Measurements from ENCODE around the gene OLFM2. TPM values are rescaled to one million over a fixed set of nuclear protein-coding genes. Genes with fewer than 3 reads are reported as not detected.

OLFM2 gene
- total and polyA plus RNA-seq, 2 experiments from 2014 or later = 8.9 to 11.6 TPM

- Histone ChIP-seq H3F3A (ENCODE audit: insufficient read depth) (peaks cover 34% of the 10 kb centered on the region), H3K27ac (no peak overlapping the region), H3K36me3 (ENCODE audit: low read depth) (no peaks in the 10 kb centered on the region), H3K79me2 (ENCODE audit: insufficient read depth) (no peaks in the 10 kb centered on the region), H3K27me3 (replicated peaks; ENCODE audit: insufficient read depth) (peaks cover 9% of the 10 kb centered on the region; the same call in 1 of the 2 replicates), H3K4me1 (ENCODE audit: insufficient read depth) (peaks cover 13% of the 10 kb centered on the region; the same call in 1 of the 2 replicates), H3K9ac (no peak overlapping the region), H2AFZ (no peak overlapping the region), H4K20me1 (ENCODE audit: insufficient read depth) (no peaks in the 10 kb centered on the region), H3K4me3 (no peak overlapping the region), H3K4me2 (ENCODE audit: unreplicated experiment) (no peak overlapping the region), H3K9me2 (ENCODE audit: insufficient read depth) (no peaks in the 10 kb centered on the region), H3K9me3 (ENCODE audit: low read depth) (no peaks in the 10 kb centered on the region)
- DNase-seq = no peak
- in situ Hi-C loops (cut with MboI) = loop anchor here (10.0 to 25.0 kb wide), 3 partner anchors 88 to 450 kb away; partner anchors contain the start of genes S1PR2 and TYK2
- TF ChIP-seq EZH2phosphoT487 (IDR thresholded peaks at IDR 0.05; ENCODE audit: insufficient read depth, low read depth) (no peak), EZH2 (IDR thresholded peaks at IDR 0.05; ENCODE audit: insufficient read depth, poor library complexity, severe bottlenecking) (no peak)
- WGBS, 2 experiments (ENCODE audit: low coverage in 1 of 2, low lambda C conversion rate in 2 of 2, missing lambda C conversion rate in 2 of 2) = 55 to 57% methylated on average over 18 to 20 of the region's 20 CpGs
Observed at GRCh38 chr19:9937001-9937411, 691 bp upstream of the OLFM2 start.

- DNase-seq = no peak
- 5 to 6% methylated on average over 17 to 44 of the region's 44 CpGs for WGBS, 2 experiments (ENCODE audit: low coverage in 1 of 2, low lambda C conversion rate in 2 of 2, missing lambda C conversion rate in 2 of 2)
- no peaks in the 10 kb centered on the region for H3K36me3 ChIP-seq (ENCODE audit: low read depth)
- peak overlapping the region; percentile 73 for H3K9ac ChIP-seq
- H3F3A ChIP-seq (ENCODE audit: insufficient read depth) = peaks cover 21% of the 10 kb centered on the region; the same call in 1 of the 2 replicates
- TF ChIP-seq EZH2phosphoT487 (IDR thresholded peaks at IDR 0.05; ENCODE audit: insufficient read depth, low read depth) (no peak), EZH2 (IDR thresholded peaks at IDR 0.05; ENCODE audit: insufficient read depth, poor library complexity, severe bottlenecking) (no peak)
- H3K27ac ChIP-seq = no peak overlapping the region
- H3K27me3 ChIP-seq (replicated peaks; ENCODE audit: insufficient read depth) = peaks cover 9% of the 10 kb centered on the region; the same call in 1 of the 2 replicates
- peak overlapping the region; percentile 42 for H3K4me2 ChIP-seq (ENCODE audit: unreplicated experiment)
- H4K20me1 ChIP-seq (ENCODE audit: insufficient read depth) = no peaks in the 10 kb centered on the region
- in situ Hi-C loops (cut with MboI) = loop anchor here (10.0 to 25.0 kb wide), 3 partner anchors 89 to 452 kb away; partner anchors contain the start of genes S1PR2 and TYK2
- no peaks in the 10 kb centered on the region for H3K9me3 ChIP-seq (ENCODE audit: low read depth)
- peaks cover 3% of the 10 kb centered on the region; the same call in 1 of the 2 replicates for H3K4me1 ChIP-seq (ENCODE audit: insufficient read depth)
- no peaks in the 10 kb centered on the region for H3K9me2 ChIP-seq (ENCODE audit: insufficient read depth)
- no peak overlapping the region for H2AFZ ChIP-seq
- H3K79me2 ChIP-seq (ENCODE audit: insufficient read depth) = no peaks in the 10 kb centered on the region
- peak overlapping the region; percentile 62 for H3K4me3 ChIP-seq
Observed at GRCh38 chr19:9935506-9936325, 599 bp downstream of the OLFM2 start.

GRCh38 chr19:9934132-9934950, 2.0 kb downstream of the OLFM2 start:
- no peak overlapping the region for H3K9ac ChIP-seq
- DNase-seq = peak; percentile 90

GRCh38 chr19:9932835-9933234, 3.5 kb downstream of the OLFM2 start:
- in situ Hi-C loops (cut with MboI) = loop anchor here (10.0 to 25.0 kb wide), 3 partner anchors 92 to 454 kb away; partner anchors contain the start of genes S1PR2 and TYK2
- no peak for DNase-seq

More at GRCh38 chr19:9934132-9934950, 2.0 kb downstream of the OLFM2 start:
- H3K9me2 ChIP-seq (ENCODE audit: insufficient read depth) = no peaks in the 10 kb centered on the region
- no peak overlapping the region for H3K27ac ChIP-seq
- TF ChIP-seq EZH2 (IDR thresholded peaks at IDR 0.05; ENCODE audit: insufficient read depth, poor library complexity, severe bottlenecking) = no peak
- TF ChIP-seq EZH2phosphoT487 (IDR thresholded peaks at IDR 0.05; ENCODE audit: insufficient read depth, low read depth) = no peak
- H3F3A ChIP-seq (ENCODE audit: insufficient read depth) = peaks cover 8% of the 10 kb centered on the region; the same call in 1 of the 2 replicates
- no peaks in the 10 kb centered on the region for H4K20me1 ChIP-seq (ENCODE audit: insufficient read depth)
- no peaks in the 10 kb centered on the region for H3K79me2 ChIP-seq (ENCODE audit: insufficient read depth)
- H3K36me3 ChIP-seq (ENCODE audit: low read depth) = no peaks in the 10 kb centered on the region
- no peaks in the 10 kb centered on the region for H3K9me3 ChIP-seq (ENCODE audit: low read depth)
- WGBS, 2 experiments (ENCODE audit: low coverage in 1 of 2, low lambda C conversion rate in 2 of 2, missing lambda C conversion rate in 2 of 2) = 22 to 24% methylated on average over 19 to 23 of the region's 23 CpGs
- H2AFZ ChIP-seq = no peak overlapping the region
- H3K27me3 ChIP-seq (replicated peaks; ENCODE audit: insufficient read depth) = peaks cover 9% of the 10 kb centered on the region; the same call in 1 of the 2 replicates
- in situ Hi-C loops (cut with MboI) = loop anchor here (10.0 to 25.0 kb wide), 3 partner anchors 90 to 453 kb away; partner anchors contain the start of genes S1PR2 and TYK2
- H3K4me1 ChIP-seq (ENCODE audit: insufficient read depth) = no peaks in the 10 kb centered on the region
- no peak overlapping the region for H3K4me3 ChIP-seq
- H3K4me2 ChIP-seq (ENCODE audit: unreplicated experiment) = no peak overlapping the region

More at GRCh38 chr19:9932835-9933234, 3.5 kb downstream of the OLFM2 start:
- Histone ChIP-seq H3K4me2 (ENCODE audit: unreplicated experiment) (no peak overlapping the region), H3F3A (ENCODE audit: insufficient read depth) (peaks cover 6% of the 10 kb centered on the region; the same call in 1 of the 2 replicates), H4K20me1 (ENCODE audit: insufficient read depth) (no peaks in the 10 kb centered on the region), H3K36me3 (ENCODE audit: low read depth) (no peaks in the 10 kb centered on the region), H3K9me2 (ENCODE audit: insufficient read depth) (no peaks in the 10 kb centered on the region), H2AFZ (no peak overlapping the region), H3K27me3 (replicated peaks; ENCODE audit: insufficient read depth) (peaks cover 9% of the 10 kb centered on the region; the same call in 1 of the 2 replicates), H3K9ac (no peak overlapping the region), H3K27ac (no peak overlapping the region), H3K4me1 (ENCODE audit: insufficient read depth) (no peaks in the 10 kb centered on the region), H3K4me3 (no peak overlapping the region), H3K9me3 (ENCODE audit: low read depth) (no peaks in the 10 kb centered on the region), H3K79me2 (ENCODE audit: insufficient read depth) (no peaks in the 10 kb centered on the region)
- TF ChIP-seq EZH2 (IDR thresholded peaks at IDR 0.05; ENCODE audit: insufficient read depth, poor library complexity, severe bottlenecking) = no peak
- TF ChIP-seq EZH2phosphoT487 (IDR thresholded peaks at IDR 0.05; ENCODE audit: insufficient read depth, low read depth) = no peak
- WGBS, 2 experiments (ENCODE audit: low coverage in 1 of 2, low lambda C conversion rate in 2 of 2, missing lambda C conversion rate in 2 of 2) = 97 to 98% methylated on average over 4 of the region's 4 CpGs
